Measurements from ENCODE around the gene HS2ST1. TPM values are rescaled to one million over a fixed set of nuclear protein-coding genes. Genes with fewer than 3 reads are reported as not detected.

HS2ST1 gene
- total and polyA plus RNA-seq, 9 donors = 11.5 to 31.6 (median 21.8) TPM

DNA sequence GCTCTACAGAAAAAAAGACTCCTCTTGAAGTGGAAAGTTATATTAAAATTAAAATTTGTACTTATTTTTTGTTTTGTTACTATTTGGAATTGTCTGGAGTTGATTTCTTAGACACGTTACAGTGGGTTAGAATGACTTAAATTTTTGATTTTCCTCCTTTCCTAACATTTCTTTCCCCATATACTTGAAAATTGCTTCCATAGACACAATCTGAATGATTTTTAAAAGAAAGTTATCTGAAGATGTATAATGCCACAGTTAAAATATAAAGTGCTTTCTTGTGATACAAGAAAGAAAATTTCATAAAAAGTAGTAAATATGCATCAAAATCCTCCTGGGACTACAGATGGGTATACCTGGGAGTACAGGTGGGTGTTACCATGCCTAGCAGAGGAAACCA lies 2.3 kb downstream of the HS2ST1 start:
- no peaks in the 10 kb centered on the region for H3K9me3 ChIP-seq
- TF ChIP-seq, protein P1, sequence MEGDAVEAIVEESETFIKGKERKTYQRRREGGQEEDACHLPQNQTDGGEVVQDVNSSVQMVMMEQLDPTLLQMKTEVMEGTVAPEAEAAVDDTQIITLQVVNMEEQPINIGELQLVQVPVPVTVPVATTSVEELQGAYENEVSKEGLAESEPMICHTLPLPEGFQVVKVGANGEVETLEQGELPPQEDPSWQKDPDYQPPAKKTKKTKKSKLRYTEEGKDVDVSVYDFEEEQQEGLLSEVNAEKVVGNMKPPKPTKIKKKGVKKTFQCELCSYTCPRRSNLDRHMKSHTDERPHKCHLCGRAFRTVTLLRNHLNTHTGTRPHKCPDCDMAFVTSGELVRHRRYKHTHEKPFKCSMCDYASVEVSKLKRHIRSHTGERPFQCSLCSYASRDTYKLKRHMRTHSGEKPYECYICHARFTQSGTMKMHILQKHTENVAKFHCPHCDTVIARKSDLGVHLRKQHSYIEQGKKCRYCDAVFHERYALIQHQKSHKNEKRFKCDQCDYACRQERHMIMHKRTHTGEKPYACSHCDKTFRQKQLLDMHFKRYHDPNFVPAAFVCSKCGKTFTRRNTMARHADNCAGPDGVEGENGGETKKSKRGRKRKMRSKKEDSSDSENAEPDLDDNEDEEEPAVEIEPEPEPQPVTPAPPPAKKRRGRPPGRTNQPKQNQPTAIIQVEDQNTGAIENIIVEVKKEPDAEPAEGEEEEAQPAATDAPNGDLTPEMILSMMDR (IDR thresholded peaks at IDR 0.05) = no peak
- no peaks in the 10 kb centered on the region for H3K27me3 ChIP-seq
- DNase-seq = no peak
- peaks cover 7% of the 10 kb centered on the region for H3K4me1 ChIP-seq (ENCODE audit: insufficient read depth)
- H3K27ac ChIP-seq = no peak overlapping the region
- intact Hi-C loops (cut with DNase I) = no loop called here
- WGBS, 3 donors = 29 to 54% (median 30%) methylated on average over 1 of the region's 1 CpG
- no peaks in the 10 kb centered on the region for H3K36me3 ChIP-seq
- H3K4me3 ChIP-seq = no peak overlapping the region

DNA sequence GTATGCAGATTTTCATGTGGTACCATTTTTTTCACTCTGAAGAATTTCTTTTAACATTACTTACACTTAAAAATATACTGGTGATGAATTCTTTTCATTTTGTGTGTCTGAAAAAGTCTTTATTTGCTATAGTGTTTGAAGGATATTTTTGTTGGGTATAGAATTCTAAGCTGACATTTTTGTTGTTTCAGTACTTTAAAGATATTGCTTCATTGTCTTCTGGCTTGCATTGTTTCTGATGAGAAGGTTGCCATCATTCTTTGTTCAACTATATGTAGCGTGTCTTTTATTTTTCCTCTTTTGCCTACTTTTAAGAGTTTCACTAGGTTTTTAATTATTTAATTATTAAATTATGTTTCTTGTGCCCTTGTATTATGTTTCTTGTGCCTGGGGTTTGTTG lies 8.0 kb downstream of the HS2ST1 start:
- TF ChIP-seq POLR2A (IDR thresholded peaks at IDR 0.05) (no peak), EP300 (IDR thresholded peaks at IDR 0.05) (no peak)
- TF ChIP-seq, protein P1 (IDR thresholded peaks at IDR 0.05) = no peak
- Histone ChIP-seq H3K27me3 (no peaks in the 10 kb centered on the region), H3K27ac (no peak overlapping the region), H3K36me3 (no peaks in the 10 kb centered on the region), H3K9me3 (no peaks in the 10 kb centered on the region), H3K4me1 (ENCODE audit: insufficient read depth) (peaks cover 1% of the 10 kb centered on the region), H3K4me3 (no peak overlapping the region)
- no peak for DNase-seq
- WGBS, 3 donors = 97 to 99% (median 98%) methylated on average over 1 of the region's 1 CpG
- intact Hi-C loops (cut with DNase I) = no loop called here

DNA sequence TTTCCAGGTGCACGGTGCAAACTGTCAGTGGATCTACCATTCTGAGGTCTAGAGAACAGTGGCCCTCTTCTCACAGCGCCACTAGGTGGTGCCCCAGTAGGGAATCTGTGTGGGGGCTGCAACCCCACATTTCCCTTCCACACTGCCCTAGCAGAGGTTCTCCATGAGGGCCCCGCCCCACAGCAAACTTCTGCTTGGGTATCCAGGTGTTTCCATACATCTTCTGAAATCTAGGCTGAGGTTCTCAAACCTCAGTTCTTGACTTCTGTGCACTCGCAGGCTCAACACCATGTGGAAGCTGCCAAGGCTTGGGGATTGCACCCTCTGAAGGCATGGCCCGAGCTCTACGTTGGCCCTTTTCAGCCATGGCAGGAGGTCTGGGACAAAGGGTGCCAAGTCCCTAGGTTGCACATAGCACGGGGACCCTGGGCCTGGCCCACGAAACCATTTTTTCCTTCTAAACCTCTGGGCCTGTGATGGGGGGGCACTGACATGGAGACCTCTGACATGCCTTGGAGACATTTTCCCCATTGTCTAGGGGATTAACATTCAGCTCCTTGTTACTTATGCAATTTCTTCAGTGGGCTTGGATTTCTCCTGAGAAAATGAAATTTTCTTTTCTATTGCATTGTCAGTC lies 10.0 kb downstream of the HS2ST1 start:
- no peak for TF ChIP-seq POLR2A (IDR thresholded peaks at IDR 0.05)
- no peak for TF ChIP-seq EP300 (IDR thresholded peaks at IDR 0.05)
- TF ChIP-seq, protein P1 (IDR thresholded peaks at IDR 0.05) = no peak
- Histone ChIP-seq H3K4me3 (no peak overlapping the region), H3K27ac (no peak overlapping the region), H3K36me3 (no peaks in the 10 kb centered on the region), H3K27me3 (no peaks in the 10 kb centered on the region), H3K9me3 (no peaks in the 10 kb centered on the region), H3K4me1 (ENCODE audit: insufficient read depth) (no peaks in the 10 kb centered on the region)
- 97 to 99% (median 99%) methylated on average over 8 of the region's 8 CpGs for WGBS, 3 donors
- intact Hi-C loops (cut with DNase I) = no loop called here
- no peak for DNase-seq

DNA sequence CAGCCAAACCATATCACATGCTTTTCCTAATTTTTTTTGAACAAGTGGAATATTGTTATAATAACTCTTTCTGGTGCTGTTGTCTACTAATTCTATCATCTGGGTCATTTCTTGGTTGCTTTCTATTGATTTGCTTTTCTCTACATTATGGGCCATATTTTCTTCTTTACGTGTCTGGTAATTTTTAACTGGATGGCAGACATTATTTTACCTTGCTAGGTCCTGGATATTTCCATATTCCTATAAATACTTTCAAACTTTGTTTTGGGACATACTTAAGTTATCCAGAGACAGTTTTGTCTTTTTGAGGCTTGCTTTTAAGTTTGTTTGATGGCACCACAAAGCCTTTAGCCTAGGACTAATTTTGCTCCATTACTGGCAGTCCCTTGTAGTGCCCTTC lies 11.3 kb downstream of the HS2ST1 start:
- intact Hi-C loops (cut with DNase I) = no loop called here
- WGBS, 3 donors = 95 to 99% (median 95%) methylated on average over 1 of the region's 1 CpG
- Histone ChIP-seq H3K27me3 (no peaks in the 10 kb centered on the region), H3K27ac (no peak overlapping the region), H3K9me3 (no peaks in the 10 kb centered on the region), H3K4me1 (ENCODE audit: insufficient read depth) (no peaks in the 10 kb centered on the region), H3K36me3 (no peaks in the 10 kb centered on the region), H3K4me3 (no peak overlapping the region)
- DNase-seq = no peak
- TF ChIP-seq, protein P1 (IDR thresholded peaks at IDR 0.05) = no peak
- TF ChIP-seq POLR2A (IDR thresholded peaks at IDR 0.05) = no peak

Data from ovary (tissue), 9 donors.